ENCODE results near the gene C6orf136.

GRCh38 chr6:30678964-30679726 lies 32.2 kb downstream of the C6orf136 start:
- peak; percentile 36 to 69 for TF ChIP-seq POLR2AphosphoS5 (IDR thresholded peaks at IDR 0.05; ENCODE audit: insufficient read depth in 1 of 2, low read depth in 1 of 2)
- TF ChIP-seq CTCF (IDR thresholded peaks at IDR 0.05): peak; percentile 90 to 98 (median 96)

Measured in vagina (tissue), 2 donors.